HG03066 (cell line): ENCODE results near the gene GPR158.

Source experiments
- ATAC-seq: cut with Tn5 transposase; IDR thresholded peaks from one replicate; pipeline ENCODE4 v1.9.1; 2021; ENCODE audit warnings: low read depth; ENCODE audit not compliant: unreplicated experiment

GPR158 gene

DNA sequence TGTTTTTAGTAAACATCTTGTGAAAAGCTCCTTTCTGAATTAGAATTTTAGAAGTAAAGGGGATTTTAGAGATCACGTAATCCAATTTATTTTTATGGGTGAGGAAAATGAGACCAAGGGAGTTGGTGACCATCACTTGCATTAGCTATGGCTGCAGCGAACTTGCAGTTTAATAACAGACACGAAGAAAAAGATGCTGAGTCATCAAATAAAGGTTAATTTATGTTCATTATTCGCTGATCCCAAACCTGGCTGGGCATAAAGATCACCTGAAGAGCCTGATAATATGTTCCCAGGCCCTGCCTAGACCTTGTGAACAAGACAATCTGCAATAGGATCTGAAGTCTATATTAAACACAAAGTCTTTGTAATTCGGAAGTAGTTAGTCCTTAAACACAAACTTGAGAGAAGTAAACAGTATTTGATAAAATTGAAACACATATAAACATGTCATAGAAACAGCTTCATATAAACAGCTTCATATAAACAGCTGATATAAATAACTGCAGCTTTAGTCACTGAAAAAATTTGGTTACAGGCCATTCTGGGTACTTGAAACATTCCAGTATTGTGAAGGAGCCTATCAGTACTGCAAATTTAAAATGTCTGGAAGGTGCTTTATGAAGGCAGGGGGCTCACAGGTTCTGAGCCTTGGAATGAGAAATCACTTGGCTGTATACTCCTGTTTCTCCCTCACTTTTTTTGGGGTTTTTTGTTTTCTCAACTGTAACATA lies 16.5 kb downstream of the GPR158 start:
- ATAC-seq, result no peak

DNA sequence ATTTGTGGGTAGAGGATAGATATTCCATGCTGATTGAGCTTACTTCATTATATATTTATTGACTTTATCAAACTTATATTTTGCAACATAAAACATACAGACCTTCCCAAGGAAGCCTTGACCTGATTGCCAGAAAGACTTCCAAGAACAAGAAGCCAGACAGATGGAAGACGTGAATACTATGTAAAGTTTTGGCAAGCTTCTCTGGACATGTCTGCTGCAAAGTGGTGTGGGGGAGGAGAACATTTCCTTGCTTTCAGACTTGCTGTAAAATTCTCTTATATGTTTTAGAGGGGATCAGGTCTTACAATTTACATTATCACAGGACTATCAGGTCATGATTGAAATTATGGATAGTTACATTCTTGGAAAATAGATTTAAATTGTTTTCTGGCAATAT lies 23.4 kb downstream of the GPR158 start:
- no peak for ATAC-seq

DNA sequence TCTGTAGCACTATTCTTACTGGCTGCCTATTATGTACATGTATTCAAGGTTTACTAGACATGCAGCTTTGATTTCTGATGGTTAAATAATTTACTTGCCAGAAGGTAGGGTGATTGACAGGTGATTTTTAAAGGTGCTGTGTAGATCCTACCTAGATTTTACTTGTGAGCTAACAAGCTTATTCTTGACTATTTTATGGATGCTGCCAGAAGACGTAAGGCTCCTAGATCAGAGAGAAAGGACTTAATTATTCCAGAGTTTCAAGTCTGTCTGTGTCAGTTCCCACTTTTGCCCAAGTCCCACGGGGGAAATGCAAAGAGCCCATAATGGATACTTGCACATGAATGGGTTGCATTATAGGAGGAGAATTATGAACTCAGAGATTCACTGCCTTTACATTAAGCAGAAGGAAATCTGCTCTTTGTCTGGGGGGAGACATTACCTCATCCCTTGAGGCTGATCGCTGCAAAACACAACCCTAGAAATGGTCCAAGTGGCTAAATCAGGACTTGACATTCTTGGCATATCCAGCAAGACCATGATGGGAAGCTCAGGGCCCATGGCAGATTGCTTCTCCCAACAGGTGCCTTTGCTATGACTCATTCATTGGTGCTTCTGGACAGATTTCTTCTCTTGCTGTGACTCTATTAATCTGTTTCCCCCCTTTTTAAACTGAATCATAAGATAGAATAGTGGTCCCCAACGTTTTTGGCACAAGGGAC lies 32.1 kb downstream of the GPR158 start:
- no peak for ATAC-seq

DNA sequence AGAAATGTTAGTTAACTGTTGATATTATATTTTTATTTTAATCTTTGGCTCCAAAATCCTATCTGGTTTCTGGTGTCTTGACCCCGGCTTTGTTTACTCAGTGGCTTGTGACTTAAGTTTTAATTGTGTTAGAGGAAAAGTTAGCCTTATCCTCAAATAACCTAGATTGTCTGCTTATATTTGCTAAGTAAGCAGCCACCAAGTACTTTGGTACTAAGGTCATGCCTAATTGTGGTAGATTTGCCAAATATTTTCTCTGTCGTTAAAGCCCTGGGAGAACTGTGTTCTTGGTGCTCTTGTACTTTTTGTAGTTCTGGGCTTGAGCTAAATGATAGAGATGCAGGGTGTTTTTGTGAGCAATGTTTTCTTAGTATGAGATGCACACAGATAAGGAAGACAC lies 34.8 kb downstream of the GPR158 start:
- ATAC-seq, result no peak

DNA sequence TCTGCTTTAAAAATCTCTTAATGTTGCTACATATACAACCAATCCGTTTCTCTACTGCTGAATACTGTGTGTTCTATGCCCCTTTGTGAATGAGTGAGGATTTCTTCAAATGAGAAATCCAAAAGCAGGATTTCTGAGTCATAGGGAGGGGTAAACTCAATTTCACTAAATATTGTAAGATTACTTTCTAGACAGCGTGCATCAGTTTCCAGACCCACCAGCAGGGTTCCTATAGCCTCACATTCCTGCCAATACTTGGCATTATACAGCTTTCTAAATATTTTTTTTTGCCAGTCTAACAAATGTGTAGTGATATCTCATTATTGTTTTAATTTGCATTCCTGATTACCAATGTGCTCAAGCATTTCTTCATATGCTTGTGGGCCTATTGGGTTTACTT lies 35.5 kb downstream of the GPR158 start:
- no peak for ATAC-seq

DNA sequence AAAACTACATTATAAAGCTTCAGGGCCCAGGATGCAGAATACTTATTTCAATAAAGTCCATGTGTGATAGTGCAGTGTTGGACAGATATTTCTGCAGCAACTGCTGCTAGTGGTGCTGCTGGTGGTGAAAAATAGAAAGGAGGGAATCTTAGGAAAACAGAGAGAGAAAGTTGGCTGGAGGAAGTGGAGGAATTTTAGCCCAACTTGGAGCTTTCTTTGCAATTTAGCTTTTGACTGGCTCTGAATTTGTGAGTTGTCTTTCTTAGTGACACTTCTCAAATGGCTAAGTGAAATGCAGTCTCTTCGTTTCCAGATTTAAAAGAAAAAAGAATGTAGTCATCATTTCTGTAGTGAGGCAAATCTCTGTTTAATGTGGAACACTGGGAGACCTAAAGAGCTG lies 45.4 kb downstream of the GPR158 start:
- no peak for ATAC-seq

DNA sequence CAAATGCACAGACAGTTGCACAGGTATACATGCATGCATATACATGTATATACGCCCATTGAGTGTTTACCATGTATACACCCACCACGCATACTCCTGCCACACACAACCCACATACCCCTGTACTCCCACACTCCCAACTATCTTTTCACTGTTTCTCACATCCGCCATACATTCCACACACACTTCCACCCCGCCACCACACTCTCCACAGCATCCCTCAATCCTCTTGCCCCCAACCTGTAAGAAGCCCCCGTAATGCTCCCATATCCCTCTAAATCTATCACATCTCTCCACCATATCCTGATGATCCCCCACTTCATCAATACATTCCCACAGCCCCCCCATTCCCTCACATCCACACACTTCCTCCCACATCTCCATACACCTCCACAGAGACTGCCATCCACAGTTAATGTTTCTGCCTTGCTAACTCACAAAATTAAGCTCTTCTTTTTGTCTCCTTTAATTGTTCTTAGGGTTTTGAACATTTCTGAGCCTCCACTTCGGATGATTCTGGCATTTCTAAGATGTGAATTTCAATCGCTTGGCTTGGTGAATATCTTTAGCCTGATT lies 47.4 kb downstream of the GPR158 start:
- no peak for ATAC-seq

DNA sequence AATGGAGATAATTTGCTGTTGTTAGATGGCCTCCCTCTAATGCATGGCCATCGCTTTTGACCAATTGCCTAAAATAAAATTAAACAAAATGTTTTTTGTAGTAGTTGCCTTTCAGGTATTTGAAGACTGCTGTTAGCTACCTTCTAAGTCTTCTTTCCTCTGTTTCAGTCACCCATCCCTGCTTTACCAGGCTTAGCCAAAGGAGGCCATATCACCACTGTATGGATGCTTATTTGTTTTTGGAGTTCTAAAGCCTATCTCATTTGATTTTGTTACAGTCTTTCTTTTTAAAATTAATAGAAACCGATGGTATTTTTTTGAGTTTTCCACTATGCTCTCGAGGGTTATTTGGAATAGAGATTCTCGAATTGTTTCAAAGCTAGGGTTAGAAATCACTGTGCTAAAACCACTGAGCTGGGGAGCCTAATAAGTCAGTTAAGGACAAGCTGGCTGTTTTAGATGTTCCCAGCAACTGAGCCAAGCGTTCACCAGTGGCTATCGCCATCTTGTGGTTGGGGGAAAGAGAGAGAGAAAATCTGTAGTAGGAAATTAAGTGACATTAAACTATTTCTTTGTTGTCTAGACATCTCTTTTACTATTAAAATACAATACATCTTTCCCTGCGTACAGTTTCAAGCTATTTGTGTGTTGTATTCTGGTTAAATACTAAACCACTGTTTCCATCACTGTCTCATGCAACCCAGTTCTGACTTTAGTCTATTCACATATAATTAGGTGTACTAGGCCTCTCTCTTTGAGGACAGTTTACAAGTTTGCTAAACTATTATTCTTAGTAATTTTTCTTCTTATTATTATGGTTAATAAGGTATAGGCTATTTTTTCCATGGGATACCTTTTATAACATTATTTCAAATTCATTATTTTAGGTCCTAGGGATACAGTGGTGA lies 52.2 kb downstream of the GPR158 start:
- ATAC-seq, result no peak

DNA sequence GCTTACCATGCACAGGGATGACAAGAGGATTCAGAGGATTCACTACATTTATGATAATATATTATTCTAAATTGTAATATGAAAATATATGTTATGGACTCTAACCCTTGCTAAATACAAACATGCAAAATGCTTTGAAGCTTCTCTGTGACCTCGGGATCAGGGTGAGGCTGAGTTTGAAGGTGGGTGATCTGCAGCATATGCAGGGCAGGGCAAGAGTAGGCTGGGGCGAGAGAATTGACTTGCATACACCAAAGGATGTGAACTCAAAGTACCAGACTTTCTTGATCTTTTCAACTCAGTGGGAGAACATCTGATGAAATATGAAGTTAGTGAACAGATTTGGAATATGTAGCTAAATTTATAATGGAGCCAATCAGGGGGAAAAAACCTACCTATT lies 57.0 kb downstream of the GPR158 start:
- no peak for ATAC-seq

DNA sequence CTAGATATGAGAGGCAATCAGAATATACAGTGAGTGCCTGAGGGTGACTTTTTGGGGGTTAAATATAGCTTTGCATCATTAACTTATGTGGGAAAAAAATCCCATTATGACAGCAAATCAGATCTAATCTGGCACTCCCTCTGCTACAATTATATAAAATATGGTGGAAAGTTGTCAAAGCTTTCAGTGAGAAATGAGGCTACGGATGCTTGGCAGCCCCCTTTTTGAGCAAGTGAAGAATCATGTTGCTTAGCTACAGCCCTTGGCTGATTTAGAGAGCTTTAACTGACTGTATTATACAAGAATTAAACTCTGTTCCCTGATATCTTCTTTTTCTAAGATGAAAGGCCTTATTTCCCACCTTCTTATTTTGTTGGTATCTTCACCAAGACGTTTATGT lies 57.4 kb downstream of the GPR158 start:
- no peak for ATAC-seq

DNA sequence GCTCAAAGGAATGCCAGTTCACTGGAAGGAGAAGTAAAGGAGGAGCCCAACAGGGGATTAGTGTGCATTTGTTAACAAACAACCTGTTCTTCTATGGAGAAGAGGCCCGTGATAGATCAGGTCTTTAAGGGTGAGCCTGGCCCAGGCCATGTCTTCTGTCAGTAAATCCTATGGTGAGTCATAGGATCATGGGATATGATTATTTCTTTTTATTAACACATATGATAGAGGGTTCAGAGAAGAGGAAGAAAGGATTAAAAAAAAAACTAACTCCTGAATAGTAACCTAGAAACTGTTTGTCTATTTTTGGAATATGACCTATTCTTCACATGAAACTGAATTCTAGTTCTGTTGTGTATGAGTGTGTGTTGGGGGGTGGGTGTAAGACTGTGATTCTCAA lies 70.4 kb downstream of the GPR158 start:
- no peak for ATAC-seq

DNA sequence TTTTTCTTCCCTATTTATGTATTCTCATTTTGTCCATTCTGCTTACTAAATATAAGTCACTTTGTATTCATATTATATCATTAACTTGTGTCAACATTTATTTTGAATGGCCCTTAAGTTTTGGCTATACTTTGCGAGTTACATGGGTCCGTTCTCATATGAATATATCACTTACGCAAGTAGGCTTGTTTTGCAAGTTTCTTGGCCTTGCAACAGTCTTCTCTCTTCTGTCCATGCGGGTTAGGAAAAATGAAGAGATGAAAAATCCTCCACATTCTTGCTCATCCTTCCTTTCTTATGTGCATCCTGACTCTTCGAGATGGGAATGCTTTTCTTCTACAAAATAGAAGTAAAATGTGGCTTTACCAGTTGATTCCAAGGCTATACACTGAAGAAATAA lies 82.8 kb downstream of the GPR158 start:
- ATAC-seq, result no peak

DNA sequence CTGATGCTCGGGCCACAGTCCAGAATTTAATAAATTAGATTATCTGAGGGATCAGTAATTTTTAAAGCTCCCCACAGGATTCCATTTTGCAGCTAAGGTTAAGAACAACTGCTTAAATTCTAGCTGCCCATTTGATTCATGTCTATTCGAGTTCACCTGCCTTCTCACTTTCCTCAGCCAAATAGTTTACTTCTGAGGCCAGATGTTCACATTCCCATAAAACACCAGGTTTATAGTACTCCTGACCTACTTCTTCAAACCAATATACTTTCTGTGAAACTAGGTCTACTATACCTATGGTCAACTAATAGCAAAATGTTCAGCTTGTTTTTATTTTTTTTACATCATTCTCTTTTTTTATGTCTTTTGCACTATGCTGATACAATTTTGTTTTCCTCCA lies 86.3 kb downstream of the GPR158 start:
- no peak for ATAC-seq

DNA sequence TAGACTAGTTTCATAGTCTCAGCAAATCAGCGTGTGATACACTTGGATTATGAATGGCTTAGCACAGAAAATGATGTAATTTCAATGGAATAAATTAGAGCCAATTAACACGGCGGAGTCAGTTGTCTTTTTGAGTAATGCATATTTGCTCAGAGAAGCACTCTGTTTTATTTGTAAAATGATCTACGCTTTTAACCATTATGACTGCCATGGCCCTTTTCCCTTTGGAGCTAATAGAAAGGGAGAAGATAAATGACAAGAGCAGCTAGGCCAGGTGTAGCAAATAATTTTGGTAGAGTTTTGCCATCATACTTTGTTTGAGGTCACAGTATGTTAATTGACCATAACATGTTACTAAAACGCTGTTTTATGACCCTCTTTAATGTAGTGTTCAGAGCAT lies 86.8 kb downstream of the GPR158 start:
- no peak for ATAC-seq

DNA sequence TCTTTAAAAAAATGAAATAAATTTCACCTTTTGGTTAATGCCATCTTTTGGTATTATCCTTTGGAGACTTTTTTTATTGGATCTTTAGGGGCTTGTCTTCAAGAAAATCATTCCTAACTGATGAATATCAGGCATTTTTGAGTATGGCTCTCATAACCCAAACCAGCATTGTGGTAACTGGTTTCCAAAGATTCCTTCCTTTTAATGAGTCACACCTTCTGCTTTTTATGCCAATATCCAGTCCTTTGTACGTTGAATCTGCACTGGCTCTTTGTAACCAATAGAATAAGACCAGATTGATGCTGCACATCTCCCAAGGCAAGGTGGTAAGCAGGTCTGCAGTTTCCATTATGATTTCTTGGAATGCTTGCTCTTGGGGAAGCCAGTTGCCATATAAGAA lies 89.1 kb downstream of the GPR158 start:
- no peak for ATAC-seq

DNA sequence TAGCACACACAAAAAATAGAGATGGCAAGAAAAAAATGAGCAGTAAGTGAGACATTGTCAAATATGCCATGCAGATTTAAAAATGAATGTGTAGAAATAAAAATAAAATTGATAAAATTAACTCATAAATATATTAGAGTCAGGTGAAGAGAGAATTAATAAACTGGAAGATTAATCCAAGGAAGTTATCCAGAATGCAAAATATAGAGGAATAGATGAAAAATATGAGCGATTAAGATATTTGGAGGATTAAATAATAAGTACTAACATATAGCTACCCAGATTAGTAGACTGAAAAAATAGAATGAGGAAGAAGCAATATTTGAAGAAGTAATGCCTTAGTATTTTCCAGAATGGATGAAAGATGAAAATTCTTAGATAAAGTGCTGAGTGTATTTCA lies 103.4 kb downstream of the GPR158 start:
- ATAC-seq, result no peak

DNA sequence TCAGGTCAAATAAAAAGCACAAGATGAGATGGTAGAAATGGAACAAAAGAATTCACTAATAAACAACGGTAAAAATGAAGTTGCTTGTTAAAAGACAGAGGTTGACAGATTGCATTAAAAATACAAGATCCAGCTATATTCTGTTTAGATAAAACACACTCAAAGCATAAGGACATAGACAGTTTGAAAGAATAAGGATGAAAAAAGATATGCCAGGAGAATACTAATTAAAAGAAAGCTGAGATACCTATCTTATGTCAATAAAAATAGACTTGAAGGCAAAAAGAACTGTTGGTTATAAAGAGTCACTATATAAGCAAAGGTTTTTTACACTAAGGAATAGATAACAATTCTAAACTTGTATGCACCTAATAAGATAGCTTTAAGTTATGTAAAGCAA lies 105.3 kb downstream of the GPR158 start:
- no peak for ATAC-seq

DNA sequence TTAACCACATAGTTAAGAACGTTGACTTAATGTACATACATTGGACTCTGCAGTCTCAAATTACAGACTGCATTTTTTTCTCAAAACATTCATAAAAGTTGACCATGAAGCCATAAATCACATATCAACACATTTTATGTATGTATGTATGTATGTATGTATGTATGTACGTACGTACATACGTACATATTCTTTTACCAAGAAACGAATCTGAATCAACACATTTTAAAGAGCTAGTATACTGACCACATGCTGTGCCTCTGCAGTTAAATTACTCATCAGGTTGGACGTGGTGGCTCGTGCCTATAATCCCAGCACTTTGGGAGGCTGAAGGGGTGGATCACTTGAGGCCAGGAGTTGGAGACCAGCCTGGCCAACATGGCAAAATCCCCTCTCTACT lies 105.8 kb downstream of the GPR158 start:
- no peak for ATAC-seq

DNA sequence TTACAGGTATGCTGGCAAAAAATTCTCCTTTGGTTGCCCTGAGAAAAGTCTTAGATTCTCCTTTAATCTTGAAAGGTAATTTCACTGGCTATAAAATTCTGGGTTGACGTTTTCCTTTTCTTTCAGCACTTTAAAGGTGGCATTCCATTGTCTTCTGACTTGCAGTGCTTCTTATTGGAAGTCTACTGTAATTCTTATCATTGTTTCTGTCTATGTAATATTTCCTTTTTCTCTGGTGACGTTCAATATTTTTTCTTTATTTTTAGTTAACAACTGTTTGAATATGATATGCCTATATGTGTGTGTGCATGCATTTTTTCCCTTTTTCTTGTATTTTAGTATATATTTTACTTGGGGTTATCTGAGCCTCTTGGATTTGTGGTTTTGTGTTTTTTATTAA lies 111.0 kb downstream of the GPR158 start:
- ATAC-seq, result no peak

DNA sequence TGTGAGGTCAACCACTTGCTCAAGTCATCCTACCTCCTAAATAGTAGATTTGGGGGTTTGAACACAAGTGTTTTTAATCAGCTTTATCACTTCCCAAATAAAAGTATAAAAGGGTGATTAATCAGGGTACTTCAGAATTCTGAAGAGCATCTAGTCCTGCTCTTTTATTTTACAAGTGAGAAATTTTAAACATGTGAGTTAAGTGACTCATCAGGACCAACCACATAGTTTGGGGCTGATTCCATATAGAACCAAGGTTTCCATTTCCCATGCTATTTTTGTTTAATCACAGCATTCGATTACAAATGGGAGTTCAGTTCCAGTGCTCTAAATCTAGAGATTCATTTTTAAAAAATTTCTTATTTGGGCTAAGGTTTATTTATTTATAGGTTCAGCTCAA lies 113.4 kb downstream of the GPR158 start:
- ATAC-seq, result no peak
